Breast epithelium (tissue), 4 donors: ENCODE measurements around the gene CLMP. TPM values are rescaled to one million over a fixed set of nuclear protein-coding genes. Genes with fewer than 3 reads are reported as not detected.
"Not testable (repeated sequence)": the region's sequence is repeated elsewhere in the genome, so short reads cannot be mapped to it uniquely, and the experiment has no call there.

Experiments used
- DNase-seq, 2 donors: peaks; one replicate each; pipeline ENCODE4 v3.0.0-alpha.2; 2019; ENCODE audit warnings: low spot score in 2 of 2
- H3K27ac ChIP-seq, 2 donors: fragments of 200-600 bp; sonication (generic) in 1 of 2; one replicate each; pipeline ENCODE4 v1.5.1; 2016 to 2019; ENCODE audit warnings: mild to moderate bottlenecking in 1 of 2
- H3K27me3 ChIP-seq, 2 donors: fragments of 200-600 bp; sonication (generic) in 1 of 2; one replicate each; pipeline versions ENCODE4 v1.5.1 to v1.6.0; 2017 to 2019; ENCODE audit warnings: control low read depth in 1 of 2, mild to moderate bottlenecking in 1 of 2
- H3K36me3 ChIP-seq: fragments of 200-600 bp; one replicate; pipeline ENCODE4 v1.5.1; 2019
- H3K4me1 ChIP-seq, 2 donors: fragments of 200-600 bp; sonication (generic); one replicate each; pipeline ENCODE4 v1.5.1; 2016 to 2019; ENCODE audit warnings: control low read depth in 1 of 2
- H3K4me3 ChIP-seq, 3 donors: fragments of 200-600 bp; sonication (generic); 1 replicate in 2 of 3; 2 replicates in 1 of 3; pipeline ENCODE4 v1.5.1; 2016 to 2019; ENCODE audit warnings: mild to moderate bottlenecking in 3 of 3, moderate library complexity in 2 of 3
- H3K9me3 ChIP-seq, 2 donors: fragments of 200-600 bp; sonication (generic) in 1 of 2; one replicate each; pipeline ENCODE4 v1.5.1; 2016 to 2019; ENCODE audit warnings: control low read depth in 1 of 2
- POLR2A ChIP-seq: fragments of 450-650 bp; IDR thresholded peaks from one replicate; pipeline ENCODE4 v1.6.1; 2016; ENCODE audit warnings: antibody characterized with exemption, mild to moderate bottlenecking, moderate library complexity
- POLR2AphosphoS5 ChIP-seq, 3 donors: sonication (generic); formaldehyde crosslinking; IDR thresholded peaks; one replicate each; pipeline ENCODE4 v1.6.1; 2017; ENCODE audit warnings: antibody characterized with exemption in 3 of 3
- intact Hi-C: fragments of 100-400 bp; cut with DNase I; formaldehyde crosslinking; loops from one replicate; pipeline ENCODE4 v1.15.1; 2023; ENCODE audit warnings: low total_unique reads
- total RNA-seq, 3 donors: library from RNA; depleted of rRNA; stranded (reverse); fragments of >200 nt; gene quantifications; one replicate each; pipeline ENCODE4 v1.1.0, GENCODE V29; 2016
- TF ChIP-seq, protein P1 (sequence below), 3 donors: fragments of 450-650 bp; IDR thresholded peaks; one replicate each; pipeline ENCODE4 v1.5.1; 2016 to 2017; ENCODE audit warnings: antibody characterized with exemption in 3 of 3, mild to moderate bottlenecking in 3 of 3, moderate library complexity in 3 of 3

CLMP gene
- total RNA-seq, 3 donors from 2014 or later: 70.8 to 241 (median 82.9) TPM

DNA sequence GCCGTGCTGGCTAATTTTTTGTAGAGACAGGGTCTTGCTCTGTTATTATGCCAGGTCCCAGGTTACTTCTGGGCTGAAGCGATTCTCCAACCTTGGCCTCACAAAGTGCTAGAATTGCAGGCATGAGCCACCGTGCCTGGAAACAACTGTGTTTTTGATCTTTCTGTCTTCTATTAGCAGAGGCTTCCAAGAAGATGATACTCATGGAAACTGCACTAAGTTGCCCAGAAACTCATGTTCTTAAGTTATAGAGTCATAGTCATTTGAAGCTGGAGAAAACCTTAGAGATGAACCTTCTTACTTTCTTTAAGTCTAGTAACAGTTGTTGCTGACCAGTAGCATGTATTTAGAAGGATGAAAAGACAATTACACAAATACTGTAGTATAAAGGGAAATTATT, 96.1 kb downstream of the CLMP start:
- DNase-seq: no peak
- Histone ChIP-seq H3K27me3 (no peaks in the 10 kb centered on the region), H3K27ac (no peak overlapping the region), H3K4me3 (no peak overlapping the region), H3K9me3 (no peaks in the 10 kb centered on the region), H3K4me1 (peaks cover 0 to 5% of the 10 kb centered on the region in 2 donors), H3K36me3 (no peaks in the 10 kb centered on the region)
- TF ChIP-seq, protein P1, sequence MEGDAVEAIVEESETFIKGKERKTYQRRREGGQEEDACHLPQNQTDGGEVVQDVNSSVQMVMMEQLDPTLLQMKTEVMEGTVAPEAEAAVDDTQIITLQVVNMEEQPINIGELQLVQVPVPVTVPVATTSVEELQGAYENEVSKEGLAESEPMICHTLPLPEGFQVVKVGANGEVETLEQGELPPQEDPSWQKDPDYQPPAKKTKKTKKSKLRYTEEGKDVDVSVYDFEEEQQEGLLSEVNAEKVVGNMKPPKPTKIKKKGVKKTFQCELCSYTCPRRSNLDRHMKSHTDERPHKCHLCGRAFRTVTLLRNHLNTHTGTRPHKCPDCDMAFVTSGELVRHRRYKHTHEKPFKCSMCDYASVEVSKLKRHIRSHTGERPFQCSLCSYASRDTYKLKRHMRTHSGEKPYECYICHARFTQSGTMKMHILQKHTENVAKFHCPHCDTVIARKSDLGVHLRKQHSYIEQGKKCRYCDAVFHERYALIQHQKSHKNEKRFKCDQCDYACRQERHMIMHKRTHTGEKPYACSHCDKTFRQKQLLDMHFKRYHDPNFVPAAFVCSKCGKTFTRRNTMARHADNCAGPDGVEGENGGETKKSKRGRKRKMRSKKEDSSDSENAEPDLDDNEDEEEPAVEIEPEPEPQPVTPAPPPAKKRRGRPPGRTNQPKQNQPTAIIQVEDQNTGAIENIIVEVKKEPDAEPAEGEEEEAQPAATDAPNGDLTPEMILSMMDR (IDR thresholded peaks at IDR 0.05): no peak
- TF ChIP-seq POLR2A: no peak
- no peak for TF ChIP-seq POLR2AphosphoS5 (IDR thresholded peaks at IDR 0.05)
- intact Hi-C loops: no loop called here

DNA sequence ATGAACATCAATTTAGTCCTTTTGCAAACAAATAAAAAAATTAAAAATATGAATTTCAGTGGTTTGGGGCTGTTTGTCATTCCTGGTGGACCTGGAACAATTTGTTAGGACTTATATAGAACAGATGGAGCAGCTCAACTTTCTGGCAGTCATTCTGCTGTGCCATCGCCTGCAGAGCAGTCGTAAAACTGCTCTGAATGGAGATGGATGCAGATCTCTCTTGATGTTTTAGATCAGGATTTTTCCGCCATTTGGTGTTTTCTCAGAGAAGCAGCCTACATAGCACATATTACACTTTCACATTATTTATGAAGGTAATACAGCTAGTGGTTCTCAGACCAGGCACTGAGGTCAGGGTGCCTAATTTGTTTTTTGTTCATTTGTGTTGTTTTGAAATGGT, 101.3 kb downstream of the CLMP start:
- Histone ChIP-seq H3K27me3 (no peaks in the 10 kb centered on the region), H3K4me3 (no peak overlapping the region), H3K36me3 (no peaks in the 10 kb centered on the region), H3K4me1 (no peaks in the 10 kb centered on the region), H3K9me3 (no peaks in the 10 kb centered on the region), H3K27ac (no peak overlapping the region)
- TF ChIP-seq, protein P1 (IDR thresholded peaks at IDR 0.05): no peak
- TF ChIP-seq POLR2A: no peak
- no peak for TF ChIP-seq POLR2AphosphoS5 (IDR thresholded peaks at IDR 0.05)
- intact Hi-C loops: no loop called here
- DNase-seq: no peak

GRCh38 chr11:123091506-123091905, 103.5 kb downstream of the CLMP start:
- TF ChIP-seq, protein P1 (IDR thresholded peaks at IDR 0.05): no peak
- TF ChIP-seq POLR2A: no peak
- no peak for TF ChIP-seq POLR2AphosphoS5 (IDR thresholded peaks at IDR 0.05)
- Histone ChIP-seq H3K36me3 (no peaks in the 10 kb centered on the region), H3K4me3 (no peak overlapping the region), H3K27ac (no peak overlapping the region), H3K4me1 (no peaks in the 10 kb centered on the region), H3K9me3 (no peaks in the 10 kb centered on the region), H3K27me3 (no peaks in the 10 kb centered on the region)
- no peak for DNase-seq
- intact Hi-C loops: no loop called here

GRCh38 chr11:123090168-123090567, 104.9 kb downstream of the CLMP start:
- H3K36me3 ChIP-seq, DNase-seq, H3K27me3 ChIP-seq, intact Hi-C loops, H3K4me3 ChIP-seq, H3K9me3 ChIP-seq, H3K4me1 ChIP-seq, H3K27ac ChIP-seq: not testable (repeated sequence)

GRCh38 chr11:123088896-123089295, 106.2 kb downstream of the CLMP start:
- H3K27me3 ChIP-seq, H3K4me1 ChIP-seq, intact Hi-C loops, H3K36me3 ChIP-seq, H3K9me3 ChIP-seq, H3K27ac ChIP-seq, H3K4me3 ChIP-seq: not testable (repeated sequence)
- DNase-seq: peak in 1 of 2 donors; percentile 48

DNA sequence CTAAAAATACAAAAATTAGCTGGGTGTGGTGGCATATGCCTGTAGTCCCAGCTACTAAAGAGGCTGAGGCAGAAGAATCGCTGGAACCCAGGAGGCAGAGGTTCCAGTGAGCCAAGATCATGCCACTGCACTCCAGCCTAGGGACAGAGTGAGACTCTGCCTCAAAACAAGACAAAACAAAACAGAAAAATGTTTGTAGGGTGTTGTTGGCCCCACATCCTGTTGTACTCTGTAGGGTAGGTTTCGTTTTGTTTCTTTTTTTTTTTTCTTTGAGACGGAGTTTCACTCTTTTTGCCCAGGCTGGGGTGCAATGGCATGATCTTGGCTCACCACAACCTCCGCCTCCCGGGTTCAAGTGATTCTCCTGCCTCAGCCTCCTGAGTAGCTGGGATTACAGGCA, 107.4 kb downstream of the CLMP start:
- H3K27ac ChIP-seq, intact Hi-C loops, H3K9me3 ChIP-seq, H3K36me3 ChIP-seq, H3K4me3 ChIP-seq, H3K4me1 ChIP-seq, H3K27me3 ChIP-seq, DNase-seq: not testable (repeated sequence)

DNA sequence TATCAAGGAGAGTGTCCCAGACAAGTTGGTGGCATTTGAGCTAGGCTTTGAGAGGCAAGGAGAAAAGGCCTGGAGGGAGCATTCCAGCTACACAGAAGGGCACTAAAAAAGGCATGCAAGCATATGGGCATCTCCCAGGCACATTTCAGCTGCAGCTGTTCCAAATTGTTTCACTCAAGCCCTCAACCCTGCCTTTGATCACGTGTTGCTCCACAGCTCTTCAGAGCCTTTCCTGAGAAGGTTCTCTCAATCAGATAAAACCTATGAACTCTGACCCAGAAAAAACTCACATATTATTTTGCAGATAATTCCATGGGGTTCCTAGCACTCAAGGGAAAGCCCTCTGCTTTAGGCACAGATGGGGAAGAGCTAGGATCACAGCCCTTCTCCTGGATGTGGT, 108.7 kb downstream of the CLMP start:
- no peak for TF ChIP-seq POLR2AphosphoS5 (IDR thresholded peaks at IDR 0.05)
- no peak for TF ChIP-seq POLR2A
- TF ChIP-seq, protein P1 (IDR thresholded peaks at IDR 0.05): no peak
- H3K36me3 ChIP-seq: no peaks in the 10 kb centered on the region
- no peaks in the 10 kb centered on the region for H3K27me3 ChIP-seq
- H3K9me3 ChIP-seq: no peaks in the 10 kb centered on the region
- no peak overlapping the region for H3K27ac ChIP-seq
- H3K4me1 ChIP-seq: no peaks in the 10 kb centered on the region
- H3K4me3 ChIP-seq: no peak overlapping the region
- intact Hi-C loops: no loop called here
- DNase-seq: no peak
